ENCODE data around the gene CDH22. TPM values are rescaled to one million over a fixed set of nuclear protein-coding genes. Genes with fewer than 3 reads are reported as not detected.

CDH22 gene
- total and polyA plus RNA-seq, 2 experiments from 2014 or later, result 0.08 to 0.10 TPM

DNA sequence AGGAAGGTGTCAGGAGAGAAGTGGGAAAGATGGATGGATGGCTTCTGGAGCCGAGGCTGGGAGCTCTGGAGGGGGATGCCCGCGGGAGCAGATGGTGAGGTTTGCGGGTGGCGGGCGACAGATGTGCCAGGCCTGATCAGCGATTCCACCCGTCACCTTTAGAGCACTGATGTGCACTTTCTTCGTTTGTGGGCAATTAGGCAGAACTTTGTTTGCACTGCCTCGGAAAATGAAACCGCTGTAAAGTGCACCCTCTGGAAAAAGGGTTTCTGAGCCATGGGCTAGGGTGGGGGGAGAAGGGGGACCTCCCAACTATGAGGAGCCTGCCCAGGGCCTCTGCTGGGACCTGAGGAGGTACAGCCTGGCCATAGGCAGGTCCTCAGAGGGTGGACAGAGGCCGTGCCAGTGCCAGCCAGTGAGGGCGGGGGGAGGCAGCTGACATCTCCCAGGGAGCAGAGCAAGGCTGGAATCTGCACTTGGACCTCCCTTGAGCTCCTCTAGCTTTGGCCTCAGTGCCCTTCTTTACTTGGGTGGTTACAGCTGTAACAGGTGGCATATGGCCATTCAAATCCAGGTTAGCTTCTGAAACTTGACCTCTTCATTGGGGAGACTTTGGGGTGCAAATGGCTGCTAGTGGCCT lies 131.4 kb downstream of the CDH22 start:
- H3K36me3 Mint-ChIP-seq (ENCODE audit: low read depth), result no peaks in the 10 kb centered on the region; the same call in 2 of the 3 replicates

DNA sequence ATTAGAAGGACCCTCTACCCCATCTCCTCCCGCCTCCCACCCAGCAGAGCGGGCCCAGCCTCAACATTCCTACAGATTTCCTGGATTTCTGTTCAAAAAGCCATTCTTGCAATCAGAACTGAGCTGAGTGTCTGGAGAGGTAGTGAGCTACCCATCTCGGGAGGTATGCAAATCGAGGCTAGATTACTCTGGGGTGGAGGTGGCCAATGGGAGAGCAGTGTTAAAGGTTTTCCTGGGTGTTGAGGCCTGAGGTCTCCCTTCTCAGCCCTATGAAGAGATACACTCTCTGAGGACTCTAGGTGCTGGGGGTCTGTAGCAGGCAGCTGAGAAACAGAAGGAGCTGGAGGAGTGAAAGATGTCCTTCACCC lies 133.2 kb downstream of the CDH22 start:
- no peaks in the 10 kb centered on the region; the same call in 2 of the 3 replicates for H3K36me3 Mint-ChIP-seq (ENCODE audit: low read depth)
- peak overlapping the region; percentile 70; the same call in 1 of the 2 replicates for H3K4me2 ChIP-seq
- H3K4me3 ChIP-seq, result peak overlapping the region; percentile 44; the same call in 1 of the 2 replicates
- TF ChIP-seq NANOG (IDR thresholded peaks at IDR 0.05; ENCODE audit: borderline replicate concordance) (no peak), EZH2phosphoT487 (IDR thresholded peaks at IDR 0.05; ENCODE audit: unreplicated experiment) (no peak), CTCF (conservative IDR thresholded peaks at IDR 0.05; ENCODE audit: low read depth in 2 of 2) (no peak), ZNF114 (CRISPR knock-in tag; IDR thresholded peaks at IDR 0.05) (no peak), CREB1 (CRISPR knock-in tag; IDR thresholded peaks at IDR 0.05; ENCODE audit: low read depth) (no peak)

More for the DNA sequence above, 131.4 kb downstream of the CDH22 start:
- Histone ChIP-seq H3F3A (replicated peaks; ENCODE audit: low read depth) (no peaks in the 10 kb centered on the region), H3K79me2 (replicated peaks; ENCODE audit: insufficient read depth) (no peaks in the 10 kb centered on the region), H3K27me3 (ENCODE audit: insufficient read depth) (peaks cover 42% of the 10 kb centered on the region), H4K20me1 (replicated peaks; ENCODE audit: insufficient read depth) (no peaks in the 10 kb centered on the region), H3K36me3 (ENCODE audit: insufficient read depth) (no peaks in the 10 kb centered on the region), H2AFZ (no peak overlapping the region), H3K9me2 (ENCODE audit: insufficient read depth) (no peaks in the 10 kb centered on the region), H3K4me2 (no peak overlapping the region), H3K4me1 (ENCODE audit: insufficient read depth) (no peaks in the 10 kb centered on the region), H3K27ac (ENCODE audit: low read depth) (no peak overlapping the region), H3K4me3 (no peak overlapping the region)
- Mint-ChIP-seq H3K27me3 (ENCODE audit: insufficient read depth, low read depth, poor library complexity) (peaks cover 33% of the 10 kb centered on the region), H3K27ac (no peak overlapping the region), H3K4me3 (no peak overlapping the region), H3K9me3 (no peaks in the 10 kb centered on the region), H3K4me1 (no peaks in the 10 kb centered on the region; the same call in 2 of the 3 replicates)
- TF ChIP-seq, protein P1, sequence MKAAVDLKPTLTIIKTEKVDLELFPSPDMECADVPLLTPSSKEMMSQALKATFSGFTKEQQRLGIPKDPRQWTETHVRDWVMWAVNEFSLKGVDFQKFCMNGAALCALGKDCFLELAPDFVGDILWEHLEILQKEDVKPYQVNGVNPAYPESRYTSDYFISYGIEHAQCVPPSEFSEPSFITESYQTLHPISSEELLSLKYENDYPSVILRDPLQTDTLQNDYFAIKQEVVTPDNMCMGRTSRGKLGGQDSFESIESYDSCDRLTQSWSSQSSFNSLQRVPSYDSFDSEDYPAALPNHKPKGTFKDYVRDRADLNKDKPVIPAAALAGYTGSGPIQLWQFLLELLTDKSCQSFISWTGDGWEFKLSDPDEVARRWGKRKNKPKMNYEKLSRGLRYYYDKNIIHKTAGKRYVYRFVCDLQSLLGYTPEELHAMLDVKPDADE (IDR thresholded peaks at IDR 0.05), result no peak
- no peak for TF ChIP-seq EZH2 (IDR thresholded peaks at IDR 0.05; ENCODE audit: low read depth, unreplicated experiment)
- TF ChIP-seq NANOG (IDR thresholded peaks at IDR 0.05; ENCODE audit: borderline replicate concordance), result no peak
- TF ChIP-seq, protein P2, sequence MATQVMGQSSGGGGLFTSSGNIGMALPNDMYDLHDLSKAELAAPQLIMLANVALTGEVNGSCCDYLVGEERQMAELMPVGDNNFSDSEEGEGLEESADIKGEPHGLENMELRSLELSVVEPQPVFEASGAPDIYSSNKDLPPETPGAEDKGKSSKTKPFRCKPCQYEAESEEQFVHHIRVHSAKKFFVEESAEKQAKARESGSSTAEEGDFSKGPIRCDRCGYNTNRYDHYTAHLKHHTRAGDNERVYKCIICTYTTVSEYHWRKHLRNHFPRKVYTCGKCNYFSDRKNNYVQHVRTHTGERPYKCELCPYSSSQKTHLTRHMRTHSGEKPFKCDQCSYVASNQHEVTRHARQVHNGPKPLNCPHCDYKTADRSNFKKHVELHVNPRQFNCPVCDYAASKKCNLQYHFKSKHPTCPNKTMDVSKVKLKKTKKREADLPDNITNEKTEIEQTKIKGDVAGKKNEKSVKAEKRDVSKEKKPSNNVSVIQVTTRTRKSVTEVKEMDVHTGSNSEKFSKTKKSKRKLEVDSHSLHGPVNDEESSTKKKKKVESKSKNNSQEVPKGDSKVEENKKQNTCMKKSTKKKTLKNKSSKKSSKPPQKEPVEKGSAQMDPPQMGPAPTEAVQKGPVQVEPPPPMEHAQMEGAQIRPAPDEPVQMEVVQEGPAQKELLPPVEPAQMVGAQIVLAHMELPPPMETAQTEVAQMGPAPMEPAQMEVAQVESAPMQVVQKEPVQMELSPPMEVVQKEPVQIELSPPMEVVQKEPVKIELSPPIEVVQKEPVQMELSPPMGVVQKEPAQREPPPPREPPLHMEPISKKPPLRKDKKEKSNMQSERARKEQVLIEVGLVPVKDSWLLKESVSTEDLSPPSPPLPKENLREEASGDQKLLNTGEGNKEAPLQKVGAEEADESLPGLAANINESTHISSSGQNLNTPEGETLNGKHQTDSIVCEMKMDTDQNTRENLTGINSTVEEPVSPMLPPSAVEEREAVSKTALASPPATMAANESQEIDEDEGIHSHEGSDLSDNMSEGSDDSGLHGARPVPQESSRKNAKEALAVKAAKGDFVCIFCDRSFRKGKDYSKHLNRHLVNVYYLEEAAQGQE (IDR thresholded peaks at IDR 0.05; ENCODE audit: unreplicated experiment), result no peak
- TF ChIP-seq ZNF331 (CRISPR knock-in tag; IDR thresholded peaks at IDR 0.05; ENCODE audit: low read depth), result no peak
- DNase-seq (ENCODE audit: low spot score), result no peak
- ATAC-seq, result no peak

More for the DNA sequence above, 133.2 kb downstream of the CDH22 start:
- H4K20me1 ChIP-seq (replicated peaks; ENCODE audit: insufficient read depth), result no peaks in the 10 kb centered on the region
- H3K4me1 Mint-ChIP-seq, result no peaks in the 10 kb centered on the region; the same call in 2 of the 3 replicates
- H3K27me3 Mint-ChIP-seq (ENCODE audit: insufficient read depth, low read depth, poor library complexity), result peaks cover 35% of the 10 kb centered on the region
- DNase-seq (ENCODE audit: low spot score) (no peak), ATAC-seq (no peak)
- no peaks in the 10 kb centered on the region for H3K4me1 ChIP-seq (ENCODE audit: insufficient read depth)
- no peaks in the 10 kb centered on the region for H3K79me2 ChIP-seq (replicated peaks; ENCODE audit: insufficient read depth)
- no peaks in the 10 kb centered on the region for H3F3A ChIP-seq (replicated peaks; ENCODE audit: low read depth)
- H3K36me3 ChIP-seq (ENCODE audit: insufficient read depth), result no peaks in the 10 kb centered on the region
- H3K4me3 Mint-ChIP-seq, result peak overlapping the region; percentile 61
- H3K9me2 ChIP-seq (ENCODE audit: insufficient read depth), result no peaks in the 10 kb centered on the region
- H3K9me3 Mint-ChIP-seq, result no peaks in the 10 kb centered on the region
- H2AFZ ChIP-seq, result peak overlapping the region; percentile 84; the same call in 1 of the 2 replicates
- no peak overlapping the region for H3K27ac Mint-ChIP-seq
- H3K27ac ChIP-seq (ENCODE audit: low read depth), result no peak overlapping the region
- H3K27me3 ChIP-seq (ENCODE audit: insufficient read depth), result peaks cover 49% of the 10 kb centered on the region

Data from GM23338 (cell line).